ENCODE measurements around the gene JAKMIP1.

JAKMIP1 gene

DNA sequence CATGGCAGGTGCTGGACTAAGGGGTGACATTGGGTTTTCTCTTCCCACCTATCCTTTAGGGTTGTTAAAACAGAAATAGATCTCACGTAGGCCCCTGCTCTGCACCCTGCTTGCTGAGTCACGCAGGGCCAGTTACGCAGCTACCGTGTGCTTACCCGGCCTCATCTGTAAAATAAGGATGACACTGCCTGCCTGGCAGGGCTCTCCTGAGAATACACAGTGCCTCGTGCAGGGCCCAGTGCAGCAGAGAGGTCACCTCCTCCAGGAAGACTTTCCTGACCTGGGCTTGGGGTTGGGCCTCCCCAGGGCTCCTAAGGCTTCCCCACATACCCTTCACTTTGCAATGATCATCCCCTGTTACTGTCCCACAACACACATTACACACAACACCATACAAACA lies 33.6 kb upstream of the JAKMIP1 start:
- DNase-seq (ENCODE audit: low spot score in 2 of 2) (no peak), ATAC-seq (replicated peaks; ENCODE audit: extremely low read depth, poor library complexity, severe bottlenecking) (no peak)
- Mint-ChIP-seq H3K4me1 (peaks cover 3% of the 10 kb centered on the region), H3K9me3 (no peaks in the 10 kb centered on the region), H3K36me3 (ENCODE audit: insufficient read depth) (no peaks in the 10 kb centered on the region), H3K4me3 (no peak overlapping the region), H3K27me3 (peaks cover 4% of the 10 kb centered on the region), H3K27ac (ENCODE audit: low read depth) (no peak overlapping the region)

- peaks cover 10% of the 10 kb centered on the region for H3K27me3 Mint-ChIP-seq
- no peak for ATAC-seq (replicated peaks; ENCODE audit: extremely low read depth, poor library complexity, severe bottlenecking)
- H3K9me3 Mint-ChIP-seq: no peaks in the 10 kb centered on the region
- no peak for DNase-seq (ENCODE audit: low spot score in 2 of 2)
- no peak overlapping the region for H3K4me3 Mint-ChIP-seq
- no peak overlapping the region for H3K27ac Mint-ChIP-seq (ENCODE audit: low read depth)
- no peaks in the 10 kb centered on the region for H3K36me3 Mint-ChIP-seq (ENCODE audit: insufficient read depth)
- peaks cover 7% of the 10 kb centered on the region for H3K4me1 Mint-ChIP-seq
Observed at GRCh38 chr4:6232836-6233785, 32.8 kb upstream of the JAKMIP1 start.

DNA sequence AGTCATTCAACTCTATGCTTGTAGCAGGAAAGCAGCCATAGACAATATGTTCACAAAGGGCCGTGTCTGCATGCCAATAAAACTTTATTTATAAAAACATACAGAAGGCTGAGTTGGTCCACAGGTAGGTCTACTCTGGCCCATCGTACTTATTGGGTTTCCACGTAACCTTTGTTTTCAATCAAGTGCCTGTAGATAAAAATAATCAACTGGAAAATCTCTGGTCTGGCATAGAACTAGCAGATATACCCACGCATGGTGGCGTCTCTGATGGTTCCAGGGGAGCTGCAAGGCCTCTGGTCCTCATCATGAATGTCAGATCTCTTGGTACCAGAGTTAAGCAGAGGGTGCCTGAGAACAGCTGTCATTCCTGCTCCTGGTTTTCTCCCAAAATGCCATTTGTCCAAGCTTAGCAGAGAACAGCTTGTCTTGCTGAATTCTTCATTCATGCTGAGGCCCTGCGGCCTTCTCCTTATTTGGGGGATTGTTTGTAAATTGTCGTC lies 31.4 kb upstream of the JAKMIP1 start:
- Mint-ChIP-seq H3K36me3 (ENCODE audit: insufficient read depth) (no peaks in the 10 kb centered on the region), H3K4me3 (no peak overlapping the region), H3K9me3 (no peaks in the 10 kb centered on the region), H3K27ac (ENCODE audit: low read depth) (no peak overlapping the region), H3K27me3 (peaks cover 10% of the 10 kb centered on the region), H3K4me1 (peaks cover 7% of the 10 kb centered on the region)
- no peak for ATAC-seq (replicated peaks; ENCODE audit: extremely low read depth, poor library complexity, severe bottlenecking)
- no peak for DNase-seq (ENCODE audit: low spot score in 2 of 2)

DNA sequence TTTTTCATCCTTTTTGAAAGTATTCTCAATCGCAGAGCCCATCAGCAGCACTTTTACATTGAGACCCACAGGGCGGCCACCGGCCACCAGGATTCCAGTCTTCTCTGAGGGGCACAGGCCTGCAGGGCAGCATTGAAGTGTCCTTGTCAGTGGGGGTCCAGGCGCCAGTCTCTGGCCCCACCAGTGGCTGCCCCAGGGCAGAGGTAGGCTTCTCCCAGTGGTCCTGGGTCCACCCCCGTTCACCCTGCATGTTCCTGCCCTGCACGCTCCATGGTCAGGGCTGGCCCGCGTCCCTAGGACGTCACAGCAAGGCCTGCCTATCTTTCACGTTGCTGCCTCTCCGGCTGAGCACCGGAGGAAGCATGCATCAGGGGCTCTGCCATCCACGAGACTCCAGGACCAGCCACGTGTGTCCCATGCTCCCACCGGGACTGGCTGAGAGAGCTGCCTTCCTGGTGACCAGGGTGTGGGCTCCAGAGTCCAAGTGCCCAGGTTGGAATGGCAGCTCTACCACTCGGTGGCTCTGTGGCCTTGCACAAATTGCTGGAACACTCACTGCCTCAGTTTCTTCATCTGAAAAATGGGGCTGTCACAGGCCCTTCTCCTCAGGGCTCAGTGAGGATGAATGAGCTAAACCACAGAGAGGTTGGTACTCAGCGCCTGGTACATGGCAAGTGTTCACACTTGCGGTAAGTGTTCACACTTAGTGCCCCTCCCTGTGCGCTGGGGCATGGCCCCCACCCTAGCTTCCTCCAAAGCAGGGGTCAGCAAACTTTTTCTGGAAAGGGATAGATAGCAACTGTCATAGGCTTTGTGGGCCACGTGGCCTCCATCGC lies 30.7 kb upstream of the JAKMIP1 start:
- peaks cover 10% of the 10 kb centered on the region for H3K27me3 Mint-ChIP-seq
- ATAC-seq (replicated peaks; ENCODE audit: extremely low read depth, poor library complexity, severe bottlenecking) (no peak), DNase-seq (ENCODE audit: low spot score in 2 of 2) (no peak)
- no peaks in the 10 kb centered on the region for H3K9me3 Mint-ChIP-seq
- no peak overlapping the region for H3K4me3 Mint-ChIP-seq
- H3K4me1 Mint-ChIP-seq: peaks cover 7% of the 10 kb centered on the region
- no peaks in the 10 kb centered on the region for H3K36me3 Mint-ChIP-seq (ENCODE audit: insufficient read depth)
- H3K27ac Mint-ChIP-seq (ENCODE audit: low read depth): no peak overlapping the region

DNA sequence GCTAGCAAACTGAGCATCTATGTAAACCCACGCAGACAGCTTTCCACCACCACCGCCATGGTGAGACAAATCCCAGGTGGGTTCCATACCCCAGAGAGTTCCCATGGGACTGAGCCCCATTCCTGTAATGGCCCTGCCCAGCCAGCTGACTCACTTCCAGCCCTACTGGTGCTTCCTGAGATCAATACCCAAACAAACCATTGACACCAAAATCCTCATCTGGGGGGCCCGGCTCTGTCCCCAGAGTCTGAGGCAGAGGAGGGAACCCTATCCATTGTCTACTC lies 30.1 kb upstream of the JAKMIP1 start:
- ATAC-seq (replicated peaks; ENCODE audit: extremely low read depth, poor library complexity, severe bottlenecking): no peak
- H3K27me3 Mint-ChIP-seq: peaks cover 10% of the 10 kb centered on the region
- DNase-seq (ENCODE audit: low spot score in 2 of 2): no peak
- no peaks in the 10 kb centered on the region for H3K36me3 Mint-ChIP-seq (ENCODE audit: insufficient read depth)
- H3K9me3 Mint-ChIP-seq: no peaks in the 10 kb centered on the region
- H3K4me3 Mint-ChIP-seq: no peak overlapping the region
- no peak overlapping the region for H3K27ac Mint-ChIP-seq (ENCODE audit: low read depth)
- H3K4me1 Mint-ChIP-seq: peaks cover 7% of the 10 kb centered on the region

DNA sequence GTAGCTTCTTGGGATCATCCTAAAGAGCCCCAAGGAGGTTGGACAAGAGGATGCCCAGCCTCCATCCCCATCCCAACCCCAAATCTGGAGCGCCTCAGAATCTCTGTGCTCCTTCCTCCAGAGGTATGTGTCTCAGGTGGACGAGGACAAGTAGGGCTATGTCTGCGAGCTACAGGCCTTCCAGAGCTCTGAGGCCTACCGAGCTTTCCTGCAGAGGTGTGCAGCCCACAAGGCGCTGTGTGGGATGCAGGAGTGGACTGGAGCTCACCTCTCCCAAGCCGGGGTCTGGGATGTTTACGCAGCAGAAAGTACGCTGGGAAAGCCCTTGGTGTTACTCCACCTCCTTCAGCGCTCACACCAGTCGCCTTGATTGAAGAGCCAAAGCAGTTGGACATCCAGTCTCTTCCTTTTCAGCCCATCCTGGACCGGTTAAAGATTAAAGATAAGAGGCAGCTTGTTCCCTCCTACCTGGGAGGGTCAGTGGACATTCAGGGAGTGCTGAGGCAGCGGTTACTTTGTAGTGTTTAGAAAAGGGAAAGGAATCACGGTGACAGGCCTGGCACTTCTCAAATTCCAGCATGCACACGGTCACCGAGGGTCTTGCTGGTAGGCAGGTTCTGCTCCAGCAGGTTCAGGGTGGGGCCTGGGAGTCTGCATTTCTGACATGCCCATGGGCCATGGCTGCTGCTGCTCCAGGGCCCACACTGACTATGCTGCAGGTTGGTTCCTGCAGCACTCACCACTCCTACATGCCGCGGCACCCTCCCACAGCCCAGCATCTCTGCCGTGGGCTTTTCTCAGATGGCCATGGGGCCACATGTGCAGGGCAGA lies 29.5 kb upstream of the JAKMIP1 start:
- Mint-ChIP-seq H3K4me1 (peaks cover 7% of the 10 kb centered on the region), H3K36me3 (ENCODE audit: insufficient read depth) (peaks cover 1% of the 10 kb centered on the region), H3K9me3 (no peaks in the 10 kb centered on the region), H3K4me3 (no peak overlapping the region), H3K27me3 (peaks cover 10% of the 10 kb centered on the region), H3K27ac (ENCODE audit: low read depth) (no peak overlapping the region)
- no peak for ATAC-seq (replicated peaks; ENCODE audit: extremely low read depth, poor library complexity, severe bottlenecking)
- DNase-seq (ENCODE audit: low spot score in 2 of 2): no peak

GRCh38 chr4:6229095-6229494 lies 28.7 kb upstream of the JAKMIP1 start:
- no peak for ATAC-seq (replicated peaks; ENCODE audit: extremely low read depth, poor library complexity, severe bottlenecking)

DNA sequence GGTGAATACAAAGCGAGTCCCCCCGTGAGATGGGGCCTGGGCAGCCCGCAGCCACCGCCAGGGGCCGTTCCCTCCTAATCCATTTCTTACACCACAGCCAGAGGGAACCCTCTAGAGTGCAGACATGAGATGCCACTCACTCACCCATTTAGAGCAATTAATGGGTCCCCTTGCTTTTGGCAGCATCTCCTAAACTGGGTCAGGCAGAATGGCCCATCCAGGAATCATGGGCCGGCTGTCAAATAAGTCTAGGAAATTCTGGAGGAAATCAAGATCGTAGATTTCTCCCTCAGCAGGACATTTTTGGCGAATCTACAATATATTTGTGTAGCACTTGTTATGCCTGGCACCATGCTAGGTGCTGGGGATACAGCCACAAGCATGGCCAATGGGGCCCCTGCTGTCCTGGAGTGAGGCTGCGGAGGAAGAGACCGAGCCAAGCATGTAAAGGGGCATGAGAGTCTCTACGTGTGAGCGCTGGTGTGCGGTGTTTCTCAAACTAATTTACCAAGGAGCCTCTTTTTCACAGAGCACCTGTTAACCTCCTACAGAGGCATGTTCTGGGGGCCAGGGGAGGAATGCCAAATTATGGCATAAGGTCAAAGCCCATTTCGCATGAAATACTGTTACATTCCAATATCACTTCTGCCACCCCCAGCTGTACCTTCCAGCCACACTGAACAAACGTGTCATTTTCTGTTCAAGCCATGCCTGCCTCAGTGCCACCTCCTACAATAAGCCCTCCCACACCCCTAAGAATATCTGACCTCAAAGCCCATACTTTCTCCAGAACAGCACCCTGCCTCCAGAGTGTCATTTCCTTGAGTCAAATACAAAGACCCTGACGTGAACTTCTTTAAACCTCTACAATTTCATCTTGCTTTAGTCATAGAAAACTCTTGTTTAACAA lies 28.1 kb upstream of the JAKMIP1 start:
- Mint-ChIP-seq H3K27me3 (peaks cover 10% of the 10 kb centered on the region), H3K4me1 (peaks cover 7% of the 10 kb centered on the region), H3K9me3 (no peaks in the 10 kb centered on the region), H3K27ac (ENCODE audit: low read depth) (no peak overlapping the region), H3K4me3 (no peak overlapping the region), H3K36me3 (ENCODE audit: insufficient read depth) (peaks cover 1% of the 10 kb centered on the region)
- DNase-seq (ENCODE audit: low spot score in 2 of 2): no peak
- ATAC-seq (replicated peaks; ENCODE audit: extremely low read depth, poor library complexity, severe bottlenecking): no peak

More at GRCh38 chr4:6229095-6229494, 28.7 kb upstream of the JAKMIP1 start:
- no peak overlapping the region for H3K27ac Mint-ChIP-seq (ENCODE audit: low read depth)
- H3K9me3 Mint-ChIP-seq: no peaks in the 10 kb centered on the region
- no peak for DNase-seq (ENCODE audit: low spot score in 2 of 2)
- H3K4me1 Mint-ChIP-seq: peaks cover 7% of the 10 kb centered on the region
- no peak overlapping the region for H3K4me3 Mint-ChIP-seq
- H3K36me3 Mint-ChIP-seq (ENCODE audit: insufficient read depth): peaks cover 1% of the 10 kb centered on the region
- peaks cover 10% of the 10 kb centered on the region for H3K27me3 Mint-ChIP-seq

GRCh38 chr4:6227412-6228157 lies 27.2 kb upstream of the JAKMIP1 start:
- Mint-ChIP-seq H3K27ac (ENCODE audit: low read depth) (no peak overlapping the region), H3K9me3 (no peaks in the 10 kb centered on the region), H3K4me3 (no peak overlapping the region), H3K27me3 (peaks cover 10% of the 10 kb centered on the region), H3K4me1 (peaks cover 7% of the 10 kb centered on the region), H3K36me3 (ENCODE audit: insufficient read depth) (peaks cover 1% of the 10 kb centered on the region)
- no peak for ATAC-seq (replicated peaks; ENCODE audit: extremely low read depth, poor library complexity, severe bottlenecking)
- DNase-seq (ENCODE audit: low spot score in 2 of 2): no peak

- no peaks in the 10 kb centered on the region for H3K9me3 Mint-ChIP-seq
Observed at GRCh38 chr4:6226506-6226905, 26.2 kb upstream of the JAKMIP1 start.

GRCh38 chr4:6225469-6225868 lies 25.1 kb upstream of the JAKMIP1 start:
- Mint-ChIP-seq H3K9me3 (no peaks in the 10 kb centered on the region), H3K27me3 (peaks cover 10% of the 10 kb centered on the region), H3K4me1 (peaks cover 7% of the 10 kb centered on the region), H3K4me3 (no peak overlapping the region), H3K27ac (ENCODE audit: low read depth) (no peak overlapping the region), H3K36me3 (ENCODE audit: insufficient read depth) (peaks cover 1% of the 10 kb centered on the region)
- DNase-seq (ENCODE audit: low spot score in 2 of 2): no peak
- ATAC-seq (replicated peaks; ENCODE audit: extremely low read depth, poor library complexity, severe bottlenecking): no peak

More at GRCh38 chr4:6226506-6226905, 26.2 kb upstream of the JAKMIP1 start:
- Mint-ChIP-seq H3K27ac (ENCODE audit: low read depth) (no peak overlapping the region), H3K27me3 (peaks cover 10% of the 10 kb centered on the region), H3K36me3 (ENCODE audit: insufficient read depth) (peaks cover 1% of the 10 kb centered on the region), H3K4me1 (peaks cover 7% of the 10 kb centered on the region), H3K4me3 (no peak overlapping the region)
- ATAC-seq (replicated peaks; ENCODE audit: extremely low read depth, poor library complexity, severe bottlenecking) (no peak), DNase-seq (ENCODE audit: low spot score in 2 of 2) (no peak)

Data from central memory CD8-positive, alpha-beta T cell (primary cell).